ENCODE measurements around the gene PCSK2.

PCSK2 gene

GRCh38 chr20:17406051-17406590 is 179.3 kb downstream of the PCSK2 start:
- DNase-seq, result no peak

GRCh38 chr20:17407550-17407949 is 180.7 kb downstream of the PCSK2 start:
- DNase-seq, result no peak

- no peak for DNase-seq
These were observed 190.4 kb downstream of the PCSK2 start for GRCh38 chr20:17417225-17417624.

GRCh38 chr20:17418737-17419136 is 191.9 kb downstream of the PCSK2 start:
- DNase-seq, result no peak

GRCh38 chr20:17419479-17420041 is 192.7 kb downstream of the PCSK2 start:
- DNase-seq, result no peak

- no peak for DNase-seq
These were observed 194.7 kb downstream of the PCSK2 start for GRCh38 chr20:17421493-17421892.

GRCh38 chr20:17423782-17424181 is 196.9 kb downstream of the PCSK2 start:
- DNase-seq, result no peak

GRCh38 chr20:17427638-17428037 is 200.8 kb downstream of the PCSK2 start:
- no peak for DNase-seq

- no peak for DNase-seq
These were observed 203.5 kb downstream of the PCSK2 start for GRCh38 chr20:17430125-17430950.

- DNase-seq, result peak in 3 of 4 experiments; percentile 3 to 30 (median 13)
These were observed 205.0 kb downstream of the PCSK2 start for GRCh38 chr20:17431621-17432364.

GRCh38 chr20:17436664-17437063 is 209.8 kb downstream of the PCSK2 start:
- no peak for DNase-seq

- DNase-seq, result no peak
These were observed 210.4 kb downstream of the PCSK2 start for GRCh38 chr20:17437251-17437650.

GRCh38 chr20:17438436-17439039 is 211.7 kb downstream of the PCSK2 start:
- no peak for DNase-seq

GRCh38 chr20:17439616-17440296 is 212.9 kb downstream of the PCSK2 start:
- no peak for DNase-seq

- DNase-seq, result no peak
These were observed 214.9 kb downstream of the PCSK2 start for GRCh38 chr20:17441745-17442144.

GRCh38 chr20:17442588-17442987 is 215.7 kb downstream of the PCSK2 start:
- no peak for DNase-seq

- no peak for DNase-seq
These were observed 216.5 kb downstream of the PCSK2 start for GRCh38 chr20:17443131-17443858.

GRCh38 chr20:17444091-17444490 is 217.3 kb downstream of the PCSK2 start:
- DNase-seq, result no peak

- no peak for DNase-seq
These were observed 218.7 kb downstream of the PCSK2 start for GRCh38 chr20:17445543-17445942.

GRCh38 chr20:17446171-17446570 is 219.3 kb downstream of the PCSK2 start:
- no peak for DNase-seq

- no peak for DNase-seq
These were observed 221.2 kb downstream of the PCSK2 start for GRCh38 chr20:17448071-17448470.

GRCh38 chr20:17449031-17449430 is 222.2 kb downstream of the PCSK2 start:
- DNase-seq, result no peak
